Astrocyte of the cerebellum (primary cell): Measurements from ENCODE around the gene TGFBR3.

ENCODE experiments used
- DNase-seq: peaks from one replicate; pipeline ENCODE4 v3.0.0-alpha.2; 2011; ENCODE audit warnings: low read depth
- H3K4me3 ChIP-seq: 2 replicates; pipeline ENCODE4 v1.5.1; 2011; ENCODE audit warnings: mild to moderate bottlenecking, low read depth, low read length, moderate library complexity
- in situ Hi-C: cut with HindIII; loops from 2 replicates; pipeline ENCODE4 v1.10.0; 2017; ENCODE audit warnings: low sequenced_read_pairs
- TF ChIP-seq, protein P1 (sequence below): IDR thresholded peaks from 2 replicates; pipeline ENCODE4 v1.5.1; 2012; ENCODE audit warnings: low read length, low read depth, moderate library complexity, mild to moderate bottlenecking; ENCODE audit errors: missing control alignments

TGFBR3 gene

GRCh38 chr1:91647061-91647460, 238.9 kb downstream of the TGFBR3 start:
- no peak for DNase-seq
- H3K4me3 ChIP-seq: no peak overlapping the region
- in situ Hi-C loops: no loop called here
- TF ChIP-seq, protein P1, sequence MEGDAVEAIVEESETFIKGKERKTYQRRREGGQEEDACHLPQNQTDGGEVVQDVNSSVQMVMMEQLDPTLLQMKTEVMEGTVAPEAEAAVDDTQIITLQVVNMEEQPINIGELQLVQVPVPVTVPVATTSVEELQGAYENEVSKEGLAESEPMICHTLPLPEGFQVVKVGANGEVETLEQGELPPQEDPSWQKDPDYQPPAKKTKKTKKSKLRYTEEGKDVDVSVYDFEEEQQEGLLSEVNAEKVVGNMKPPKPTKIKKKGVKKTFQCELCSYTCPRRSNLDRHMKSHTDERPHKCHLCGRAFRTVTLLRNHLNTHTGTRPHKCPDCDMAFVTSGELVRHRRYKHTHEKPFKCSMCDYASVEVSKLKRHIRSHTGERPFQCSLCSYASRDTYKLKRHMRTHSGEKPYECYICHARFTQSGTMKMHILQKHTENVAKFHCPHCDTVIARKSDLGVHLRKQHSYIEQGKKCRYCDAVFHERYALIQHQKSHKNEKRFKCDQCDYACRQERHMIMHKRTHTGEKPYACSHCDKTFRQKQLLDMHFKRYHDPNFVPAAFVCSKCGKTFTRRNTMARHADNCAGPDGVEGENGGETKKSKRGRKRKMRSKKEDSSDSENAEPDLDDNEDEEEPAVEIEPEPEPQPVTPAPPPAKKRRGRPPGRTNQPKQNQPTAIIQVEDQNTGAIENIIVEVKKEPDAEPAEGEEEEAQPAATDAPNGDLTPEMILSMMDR: no peak

DNA sequence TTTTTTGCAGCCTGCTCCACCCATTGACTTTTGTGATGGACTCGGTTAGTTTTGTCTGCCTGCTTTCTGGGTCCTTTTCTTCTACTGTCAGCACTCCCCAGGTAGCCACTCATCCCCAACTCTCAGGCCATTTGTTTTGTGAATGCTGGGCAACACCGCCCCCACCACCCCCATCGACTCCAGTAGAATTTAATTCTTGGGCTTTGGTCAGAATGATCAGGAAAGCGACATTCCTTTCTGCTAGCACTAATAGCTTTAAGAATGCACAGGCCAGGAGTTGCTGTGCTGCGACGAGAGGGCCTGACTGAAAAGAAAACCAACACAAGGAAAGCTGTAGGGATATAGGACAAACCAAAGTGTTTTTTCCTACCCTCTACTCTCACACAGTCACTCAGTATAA, 240.9 kb downstream of the TGFBR3 start:
- TF ChIP-seq, protein P1: no peak
- in situ Hi-C loops: no loop called here
- no peak overlapping the region for H3K4me3 ChIP-seq
- DNase-seq: no peak

DNA sequence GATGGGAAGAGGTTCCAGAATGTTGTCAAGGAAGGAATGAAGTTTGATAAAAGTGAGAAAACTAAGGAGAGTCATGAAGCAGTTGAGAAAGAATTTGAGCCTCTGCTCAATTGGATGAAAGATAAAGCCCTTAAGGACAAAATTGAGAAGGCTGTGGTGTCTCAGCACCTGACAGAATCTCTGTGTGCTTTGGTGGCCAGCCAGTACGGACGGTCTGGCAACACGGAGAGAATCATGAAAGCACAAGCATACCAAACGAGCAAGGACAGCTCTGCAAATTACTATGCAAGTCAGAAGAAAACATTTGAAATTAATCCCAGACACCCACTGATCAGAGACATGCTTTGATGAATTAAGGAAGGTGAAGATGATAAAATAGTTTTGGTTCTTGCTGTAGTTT, 242.5 kb downstream of the TGFBR3 start:
- TF ChIP-seq, protein P1: no peak
- DNase-seq: no peak
- H3K4me3 ChIP-seq: no peak overlapping the region
- in situ Hi-C loops: no loop called here

- TF ChIP-seq, protein P1: no peak
- no peak overlapping the region for H3K4me3 ChIP-seq
- DNase-seq: no peak
- in situ Hi-C loops: no loop called here
Observed at GRCh38 chr1:91640877-91641526, 244.9 kb downstream of the TGFBR3 start.

- in situ Hi-C loops: no loop called here
- no peak overlapping the region for H3K4me3 ChIP-seq
- DNase-seq: no peak
- TF ChIP-seq, protein P1: no peak
Observed at GRCh38 chr1:91637539-91637994, 248.4 kb downstream of the TGFBR3 start.

GRCh38 chr1:91635763-91636162, 250.2 kb downstream of the TGFBR3 start:
- H3K4me3 ChIP-seq: no peak overlapping the region
- in situ Hi-C loops: no loop called here
- TF ChIP-seq, protein P1: no peak
- no peak for DNase-seq

DNA sequence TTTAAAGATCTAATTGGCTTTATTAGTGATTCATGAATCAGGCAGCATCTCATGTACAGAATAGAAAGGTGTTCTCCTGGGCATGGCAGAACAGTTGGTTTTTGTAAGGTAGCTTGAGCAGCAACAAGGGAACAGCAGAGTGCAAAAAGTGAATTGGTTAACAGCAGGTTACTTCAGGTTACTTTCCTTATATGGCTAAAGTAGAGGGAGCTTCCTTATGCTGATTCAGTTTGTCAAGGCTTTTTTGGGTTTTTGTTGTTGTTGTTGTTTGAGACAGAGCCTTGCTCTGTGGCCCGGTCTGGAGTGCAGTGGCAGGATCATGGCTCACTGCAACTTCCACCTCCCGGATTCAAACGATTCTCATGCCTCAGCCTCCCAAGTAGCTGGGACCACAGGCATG, 252.5 kb downstream of the TGFBR3 start:
- no peak for DNase-seq
- in situ Hi-C loops: no loop called here
- TF ChIP-seq, protein P1: no peak
- no peak overlapping the region for H3K4me3 ChIP-seq
